Ishikawa (cell line): ENCODE measurements around the gene CD300LG.

ENCODE experiments used
- CEBPB ChIP-seq: IDR thresholded peaks from 2 replicates; pipeline ENCODE4 v1.6.1; 2012
- CREB1 ChIP-seq: IDR thresholded peaks from 2 replicates; pipeline ENCODE4 v1.6.1; 2012; ENCODE audit warnings: low read depth
- EGR1 ChIP-seq: IDR thresholded peaks from 2 replicates; pipeline ENCODE4 v1.6.1; 2012
- EP300 ChIP-seq: IDR thresholded peaks from 2 replicates; pipeline ENCODE4 v1.6.1; 2012; ENCODE audit warnings: borderline replicate concordance
- FOXM1 ChIP-seq: IDR thresholded peaks from 2 replicates; pipeline ENCODE4 v1.6.1; 2012; ENCODE audit warnings: low read depth, borderline replicate concordance
- MAX ChIP-seq: IDR thresholded peaks from 2 replicates; pipeline ENCODE4 v1.6.1; 2012
- NFIC ChIP-seq: IDR thresholded peaks from 2 replicates; pipeline ENCODE4 v1.6.1; 2012
- RAD21 ChIP-seq: IDR thresholded peaks from 2 replicates; pipeline ENCODE4 v1.6.1; 2012; ENCODE audit warnings: low read depth
- REST ChIP-seq: IDR thresholded peaks from 2 replicates; pipeline ENCODE4 v1.6.1; 2012; ENCODE audit warnings: low read depth, mild to moderate bottlenecking
- TAF1 ChIP-seq: IDR thresholded peaks from 2 replicates; pipeline ENCODE4 v1.6.1; 2012; ENCODE audit warnings: low read depth, mild to moderate bottlenecking
- TCF12 ChIP-seq: IDR thresholded peaks from 2 replicates; pipeline ENCODE4 v1.6.1; 2012; ENCODE audit warnings: low read depth
- TEAD4 ChIP-seq: IDR thresholded peaks from 2 replicates; pipeline ENCODE4 v1.6.1; 2012
- USF1 ChIP-seq: IDR thresholded peaks from 2 replicates; pipeline ENCODE4 v1.6.1; 2012
- YY1 ChIP-seq: IDR thresholded peaks from 2 replicates; pipeline ENCODE4 v1.6.1; 2012; ENCODE audit warnings: low read depth
- ZBTB7A ChIP-seq: IDR thresholded peaks from 2 replicates; pipeline ENCODE4 v1.6.1; 2012; ENCODE audit warnings: low read depth

CD300LG gene

GRCh38 chr17:43900183-43900857 lies 53.3 kb downstream of the CD300LG start:
- TF ChIP-seq TCF12 (no peak), TEAD4 (no peak), TAF1 (no peak), EGR1 (no peak), REST (no peak), EP300 (no peak), ZBTB7A (no peak), CEBPB (no peak), MAX (peak; percentile 75)

- TF ChIP-seq MAX = no peak
- TF ChIP-seq ZBTB7A = peak; percentile 43; the same call in 1 of the 2 replicates
Measured at GRCh38 chr17:43900858-43901754, 54.1 kb downstream of the CD300LG start.

- no peak for TF ChIP-seq REST
- TF ChIP-seq NFIC = no peak
- no peak for TF ChIP-seq YY1
- TF ChIP-seq USF1 = no peak
- TF ChIP-seq CEBPB = no peak
- TF ChIP-seq ZBTB7A = no peak
- TF ChIP-seq TCF12 = no peak
- TF ChIP-seq EP300 = no peak
- TF ChIP-seq RAD21 = no peak
- TF ChIP-seq CREB1 = no peak
- TF ChIP-seq TEAD4 = no peak
- no peak for TF ChIP-seq EGR1
- TF ChIP-seq TAF1 = no peak
- no peak for TF ChIP-seq FOXM1
- no peak for TF ChIP-seq MAX
Measured at GRCh38 chr17:43901861-43902589, 55.0 kb downstream of the CD300LG start.

- no peak for TF ChIP-seq EGR1
- no peak for TF ChIP-seq CEBPB
- TF ChIP-seq NFIC = no peak
- TF ChIP-seq FOXM1 = no peak
- no peak for TF ChIP-seq TEAD4
- no peak for TF ChIP-seq RAD21
- no peak for TF ChIP-seq YY1
- no peak for TF ChIP-seq CREB1
- TF ChIP-seq MAX = no peak
- no peak for TF ChIP-seq REST
- no peak for TF ChIP-seq TCF12
- no peak for TF ChIP-seq USF1
- TF ChIP-seq ZBTB7A = no peak
- no peak for TF ChIP-seq EP300
- TF ChIP-seq TAF1 = no peak
Measured at GRCh38 chr17:43905400-43905984, 58.5 kb downstream of the CD300LG start.
